Stimulated activated naive CD8-positive, alpha-beta T cell treated with anti-CD3 and anti-CD28 coated beads, Interleukin-15, Interleukin-2, amounts not matched to agents 100 ng/mL and 50 ng/mL, for 24 hours (primary cell): ENCODE data around the gene FCN2.
"Not testable (repeated sequence)": the region's sequence is repeated elsewhere in the genome, so short reads cannot be mapped to it uniquely, and the experiment has no call there.

ENCODE experiments used
- H3K27ac Mint-ChIP-seq: one replicate; pipeline ENCODE4 v1.8.0; 2021; ENCODE audit warnings: mild to moderate bottlenecking, mixed read lengths
- H3K27me3 Mint-ChIP-seq: one replicate; pipeline ENCODE4 v1.8.0; 2021; ENCODE audit warnings: mixed read lengths
- H3K36me3 Mint-ChIP-seq: one replicate; pipeline ENCODE4 v1.8.0; 2021; ENCODE audit warnings: low read depth, mixed read lengths
- H3K4me1 Mint-ChIP-seq: one replicate; pipeline ENCODE4 v1.8.0; 2021; ENCODE audit warnings: low read depth, mixed read lengths
- H3K4me3 Mint-ChIP-seq: one replicate; pipeline ENCODE4 v1.8.0; 2021; ENCODE audit warnings: mild to moderate bottlenecking, mixed read lengths
- H3K9me3 Mint-ChIP-seq: one replicate; pipeline ENCODE4 v1.8.0; 2021; ENCODE audit warnings: mixed read lengths

The FCN2 gene

GRCh38 chr9:134855900-134856377 lies 24.7 kb upstream of the FCN2 start:
- H3K27ac Mint-ChIP-seq: no peak overlapping the region
- peaks cover 18% of the 10 kb centered on the region for H3K4me1 Mint-ChIP-seq
- H3K27me3 Mint-ChIP-seq: peaks cover 13% of the 10 kb centered on the region
- no peaks in the 10 kb centered on the region for H3K9me3 Mint-ChIP-seq
- no peak overlapping the region for H3K4me3 Mint-ChIP-seq
- no peaks in the 10 kb centered on the region for H3K36me3 Mint-ChIP-seq

GRCh38 chr9:134857451-134857850 lies 23.2 kb upstream of the FCN2 start:
- H3K27me3 Mint-ChIP-seq: peaks cover 17% of the 10 kb centered on the region
- H3K4me1 Mint-ChIP-seq: peaks cover 18% of the 10 kb centered on the region
- H3K27ac Mint-ChIP-seq: peak overlapping the region; percentile 28
- H3K36me3 Mint-ChIP-seq, H3K9me3 Mint-ChIP-seq, H3K4me3 Mint-ChIP-seq: not testable (repeated sequence)

GRCh38 chr9:134858051-134858841 lies 22.4 kb upstream of the FCN2 start:
- Mint-ChIP-seq H3K27ac (peak overlapping the region; percentile 89), H3K27me3 (peaks cover 17% of the 10 kb centered on the region), H3K36me3 (no peaks in the 10 kb centered on the region), H3K4me3 (peak overlapping the region; percentile 47), H3K9me3 (no peaks in the 10 kb centered on the region), H3K4me1 (peaks cover 18% of the 10 kb centered on the region)

- Mint-ChIP-seq H3K27me3 (peaks cover 17% of the 10 kb centered on the region), H3K4me3 (no peak overlapping the region), H3K36me3 (no peaks in the 10 kb centered on the region), H3K27ac (no peak overlapping the region), H3K4me1 (peaks cover 18% of the 10 kb centered on the region), H3K9me3 (no peaks in the 10 kb centered on the region)
These were observed 20.1 kb upstream of the FCN2 start for GRCh38 chr9:134860510-134860909.

GRCh38 chr9:134861595-134862334 lies 18.8 kb upstream of the FCN2 start:
- no peak overlapping the region for H3K4me3 Mint-ChIP-seq
- H3K27me3 Mint-ChIP-seq: peaks cover 13% of the 10 kb centered on the region
- H3K9me3 Mint-ChIP-seq: no peaks in the 10 kb centered on the region
- H3K4me1 Mint-ChIP-seq: peaks cover 18% of the 10 kb centered on the region
- no peaks in the 10 kb centered on the region for H3K36me3 Mint-ChIP-seq
- no peak overlapping the region for H3K27ac Mint-ChIP-seq

GRCh38 chr9:134863306-134863902 lies 17.2 kb upstream of the FCN2 start:
- H3K4me1 Mint-ChIP-seq: peaks cover 6% of the 10 kb centered on the region
- no peaks in the 10 kb centered on the region for H3K36me3 Mint-ChIP-seq
- H3K9me3 Mint-ChIP-seq: no peaks in the 10 kb centered on the region
- peaks cover 7% of the 10 kb centered on the region for H3K27me3 Mint-ChIP-seq
- no peak overlapping the region for H3K27ac Mint-ChIP-seq
- no peak overlapping the region for H3K4me3 Mint-ChIP-seq

GRCh38 chr9:134863941-134864820 lies 16.4 kb upstream of the FCN2 start:
- Mint-ChIP-seq H3K27me3 (peaks cover 3% of the 10 kb centered on the region), H3K36me3 (no peaks in the 10 kb centered on the region), H3K4me1 (no peaks in the 10 kb centered on the region), H3K4me3 (no peak overlapping the region), H3K9me3 (no peaks in the 10 kb centered on the region), H3K27ac (no peak overlapping the region)

GRCh38 chr9:134864821-134865190 lies 15.8 kb upstream of the FCN2 start:
- Mint-ChIP-seq H3K27me3 (peaks cover 3% of the 10 kb centered on the region), H3K4me3 (no peak overlapping the region), H3K36me3 (no peaks in the 10 kb centered on the region), H3K4me1 (no peaks in the 10 kb centered on the region), H3K27ac (no peak overlapping the region), H3K9me3 (no peaks in the 10 kb centered on the region)

- Mint-ChIP-seq H3K4me3 (no peak overlapping the region), H3K9me3 (no peaks in the 10 kb centered on the region), H3K36me3 (no peaks in the 10 kb centered on the region), H3K27ac (no peak overlapping the region), H3K4me1 (no peaks in the 10 kb centered on the region), H3K27me3 (peaks cover 3% of the 10 kb centered on the region)
These were observed 12.5 kb upstream of the FCN2 start for GRCh38 chr9:134867917-134868750.

- H3K27me3 Mint-ChIP-seq: peaks cover 3% of the 10 kb centered on the region
- no peaks in the 10 kb centered on the region for H3K36me3 Mint-ChIP-seq
- H3K4me3 Mint-ChIP-seq: no peak overlapping the region
- no peak overlapping the region for H3K27ac Mint-ChIP-seq
- no peaks in the 10 kb centered on the region for H3K9me3 Mint-ChIP-seq
- no peaks in the 10 kb centered on the region for H3K4me1 Mint-ChIP-seq
These were observed 11.7 kb upstream of the FCN2 start for GRCh38 chr9:134868751-134869553.

- no peak overlapping the region for H3K27ac Mint-ChIP-seq
- H3K27me3 Mint-ChIP-seq: peaks cover 3% of the 10 kb centered on the region
- H3K4me3 Mint-ChIP-seq: no peak overlapping the region
- no peaks in the 10 kb centered on the region for H3K36me3 Mint-ChIP-seq
- no peaks in the 10 kb centered on the region for H3K4me1 Mint-ChIP-seq
- H3K9me3 Mint-ChIP-seq: no peaks in the 10 kb centered on the region
These were observed 10.9 kb upstream of the FCN2 start for GRCh38 chr9:134869554-134870300.

- Mint-ChIP-seq H3K27ac (no peak overlapping the region), H3K9me3 (no peaks in the 10 kb centered on the region), H3K4me3 (no peak overlapping the region), H3K27me3 (peaks cover 3% of the 10 kb centered on the region), H3K4me1 (no peaks in the 10 kb centered on the region), H3K36me3 (no peaks in the 10 kb centered on the region)
These were observed 10.3 kb upstream of the FCN2 start for GRCh38 chr9:134870301-134870694.
